CD4-positive, alpha-beta T cell (primary cell): Measurements from ENCODE around the gene SHANK1. TPM values are rescaled to one million over a fixed set of nuclear protein-coding genes. Genes with fewer than 3 reads are reported as not detected.
"Not testable (repeated sequence)": the region's sequence is repeated elsewhere in the genome, so short reads cannot be mapped to it uniquely, and the experiment has no call there.

Experiments used
- ATAC-seq: fragments of 200-7000 bp; cut with Tn5 transposase; one replicate; pipeline ENCODE4 v1.10.0; 2022; ENCODE audit warnings: mild to moderate bottlenecking; ENCODE audit not compliant: poor library complexity
- CTCF ChIA-PET: fragments of 350-600 bp; sonication (Branson Sonifier 250); formaldehyde crosslinking; loops from one replicate; lab custom pipeline; 2021; ENCODE audit warnings: antibody characterized with exemption, inconsistent platforms; lab: Charles Lee
- POLR2A ChIA-PET: fragments of 350-600 bp; sonication (Branson Sonifier 250); formaldehyde crosslinking; loops from one replicate; lab custom pipeline; 2021; ENCODE audit warnings: antibody characterized with exemption, inconsistent platforms; lab: Charles Lee
- DNase-seq, 14 experiments: peaks; one replicate each; pipeline ENCODE4 v3.0.0-alpha.2; 2013 to 2020; ENCODE audit warnings: mixed read lengths in 2 of 14
- H3K27ac ChIP-seq, 2 donors: one replicate each; pipeline versions ENCODE4 v1.5.1 to v1.7.0; 2013; ENCODE audit warnings: low read length in 2 of 2, low read depth in 1 of 2, mild to moderate bottlenecking in 1 of 2
- H3K27me3 ChIP-seq, 2 experiments: 1 replicate in 1 of 2; 2 replicates in 1 of 2; pipeline versions ENCODE4 v1.6.1 to v1.7.0; 2013; ENCODE audit warnings: low read length in 2 of 2, control low read depth in 1 of 2, mild to moderate bottlenecking in 1 of 2, moderate library complexity in 1 of 2; ENCODE audit not compliant: insufficient read depth in 2 of 2, control insufficient read depth in 1 of 2
- H3K36me3 ChIP-seq: one replicate; pipeline ENCODE4 v1.6.1; 2013; ENCODE audit warnings: low read length, control low read depth; ENCODE audit not compliant: insufficient read depth
- H3K4me1 ChIP-seq: one replicate; pipeline ENCODE4 v1.6.1; 2013; ENCODE audit warnings: low read length, control low read depth; ENCODE audit not compliant: insufficient read depth
- H3K4me3 ChIP-seq: one replicate; pipeline ENCODE4 v1.5.1; 2013; ENCODE audit warnings: mild to moderate bottlenecking, low read length, moderate library complexity
- H3K9me3 ChIP-seq, 2 experiments: 1 replicate in 1 of 2; 2 replicates in 1 of 2; pipeline versions ENCODE4 v1.6.1 to v1.7.0; 2013; ENCODE audit warnings: low read length in 2 of 2, mild to moderate bottlenecking in 2 of 2, control low read depth in 1 of 2, moderate library complexity in 1 of 2; ENCODE audit not compliant: control insufficient read depth in 1 of 2, insufficient read depth in 1 of 2
- H3K27ac Mint-ChIP-seq: one replicate; pipeline ENCODE4 v1.8.0; 2020; ENCODE audit warnings: mixed read lengths
- H3K27me3 Mint-ChIP-seq: one replicate; pipeline ENCODE4 v1.8.0; 2021; ENCODE audit warnings: mixed read lengths
- H3K36me3 Mint-ChIP-seq: one replicate; pipeline ENCODE4 v1.8.0; 2021; ENCODE audit warnings: low read depth, mixed read lengths
- H3K4me1 Mint-ChIP-seq: one replicate; pipeline ENCODE4 v1.8.0; 2021; ENCODE audit warnings: low read depth, mixed read lengths
- H3K4me3 Mint-ChIP-seq: one replicate; pipeline ENCODE4 v1.8.0; 2020; ENCODE audit warnings: mild to moderate bottlenecking, mixed read lengths
- H3K9me3 Mint-ChIP-seq: one replicate; pipeline ENCODE4 v1.8.0; 2020; ENCODE audit warnings: mixed read lengths
- intact Hi-C, 2 experiments: fragments of 100-400 bp; cut with DNase I in 1 of 2; cut with micrococcal nuclease in 1 of 2; formaldehyde crosslinking; loops; one replicate each; pipeline versions ENCODE4 v1.15.1 to v1.9.0; 2023 to 2025; cut with DNase I, micrococcal nuclease
- total RNA-seq, 174 experiments: library from RNA in 2 of 174; stranded (reverse) in 2 of 174; gene quantifications; one replicate each; pipeline ENCODE4 v1.2.3 and lab custom pipeline; 2021 to 2026
- TF ChIP-seq, protein P1 (sequence below): fragments of 200-600 bp; IDR thresholded peaks from one replicate; pipeline ENCODE4 v1.8.0; 2022; ENCODE audit warnings: antibody characterized with exemption, mild to moderate bottlenecking

The SHANK1 gene
- total RNA-seq, 2 experiments from 2014 or later, result not detected

- H3K4me3 ChIP-seq, H3K4me1 ChIP-seq, DNase-seq, ATAC-seq, H3K27ac Mint-ChIP-seq, intact Hi-C loops, H3K27ac ChIP-seq, H3K4me3 Mint-ChIP-seq, H3K36me3 Mint-ChIP-seq, H3K9me3 Mint-ChIP-seq, H3K27me3 ChIP-seq, H3K36me3 ChIP-seq, H3K4me1 Mint-ChIP-seq, H3K9me3 ChIP-seq, POLR2A ChIA-PET, CTCF ChIA-PET: not testable (repeated sequence)
- peaks cover 24% of the 10 kb centered on the region for H3K27me3 Mint-ChIP-seq
Measured at GRCh38 chr19:50756244-50756643, 36.6 kb upstream of the SHANK1 start.

DNA sequence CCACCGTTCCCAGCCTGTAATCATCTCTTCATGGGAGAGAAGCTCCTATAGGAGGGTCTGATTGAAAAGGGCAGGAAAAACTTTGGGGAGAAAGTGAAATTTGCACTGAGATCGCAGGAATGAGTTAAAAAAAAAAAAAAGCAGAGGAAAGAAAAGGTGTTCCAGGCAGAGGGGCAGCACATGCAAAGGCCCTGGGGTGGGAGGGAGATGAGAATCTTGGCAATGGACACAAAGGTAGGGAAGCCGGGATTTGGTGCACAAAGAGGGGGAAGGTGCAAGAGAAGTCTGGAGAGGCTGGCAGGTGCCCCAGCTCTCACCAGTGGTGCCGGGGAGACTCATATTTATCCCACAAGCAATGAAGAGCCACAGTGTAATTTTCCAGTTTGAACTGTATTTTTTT lies 34.3 kb upstream of the SHANK1 start:
- Mint-ChIP-seq H3K4me3 (no peak overlapping the region), H3K4me1 (no peaks in the 10 kb centered on the region), H3K27ac (no peak overlapping the region), H3K36me3 (no peaks in the 10 kb centered on the region), H3K27me3 (peaks cover 28% of the 10 kb centered on the region), H3K9me3 (no peaks in the 10 kb centered on the region)
- H3K27me3 ChIP-seq, result peaks cover 0 to 3% of the 10 kb centered on the region in 2 experiments
- TF ChIP-seq, protein P1, sequence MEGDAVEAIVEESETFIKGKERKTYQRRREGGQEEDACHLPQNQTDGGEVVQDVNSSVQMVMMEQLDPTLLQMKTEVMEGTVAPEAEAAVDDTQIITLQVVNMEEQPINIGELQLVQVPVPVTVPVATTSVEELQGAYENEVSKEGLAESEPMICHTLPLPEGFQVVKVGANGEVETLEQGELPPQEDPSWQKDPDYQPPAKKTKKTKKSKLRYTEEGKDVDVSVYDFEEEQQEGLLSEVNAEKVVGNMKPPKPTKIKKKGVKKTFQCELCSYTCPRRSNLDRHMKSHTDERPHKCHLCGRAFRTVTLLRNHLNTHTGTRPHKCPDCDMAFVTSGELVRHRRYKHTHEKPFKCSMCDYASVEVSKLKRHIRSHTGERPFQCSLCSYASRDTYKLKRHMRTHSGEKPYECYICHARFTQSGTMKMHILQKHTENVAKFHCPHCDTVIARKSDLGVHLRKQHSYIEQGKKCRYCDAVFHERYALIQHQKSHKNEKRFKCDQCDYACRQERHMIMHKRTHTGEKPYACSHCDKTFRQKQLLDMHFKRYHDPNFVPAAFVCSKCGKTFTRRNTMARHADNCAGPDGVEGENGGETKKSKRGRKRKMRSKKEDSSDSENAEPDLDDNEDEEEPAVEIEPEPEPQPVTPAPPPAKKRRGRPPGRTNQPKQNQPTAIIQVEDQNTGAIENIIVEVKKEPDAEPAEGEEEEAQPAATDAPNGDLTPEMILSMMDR, result no peak
- no peaks in the 10 kb centered on the region for H3K9me3 ChIP-seq
- DNase-seq (no peak), ATAC-seq (no peak)
- no peak overlapping the region for H3K27ac ChIP-seq
- ChIA-PET CTCF (no interaction called here), POLR2A (no interaction called here)
- no peak overlapping the region for H3K4me3 ChIP-seq
- intact Hi-C loops, result no loop called here
- no peaks in the 10 kb centered on the region for H3K4me1 ChIP-seq
- no peaks in the 10 kb centered on the region for H3K36me3 ChIP-seq

GRCh38 chr19:50750010-50750409 lies 30.4 kb upstream of the SHANK1 start:
- no peaks in the 10 kb centered on the region for H3K36me3 Mint-ChIP-seq
- H3K27ac ChIP-seq, result no peak overlapping the region
- intact Hi-C loops, result no loop called here
- no peaks in the 10 kb centered on the region for H3K4me1 ChIP-seq
- ChIA-PET CTCF (no interaction called here), POLR2A (no interaction called here)
- no peak overlapping the region for H3K27ac Mint-ChIP-seq
- ATAC-seq (no peak), DNase-seq (no peak)
- no peak overlapping the region for H3K4me3 Mint-ChIP-seq
- no peaks in the 10 kb centered on the region for H3K4me1 Mint-ChIP-seq
- H3K27me3 ChIP-seq, result peaks cover 0 to 3% of the 10 kb centered on the region in 2 experiments
- H3K9me3 Mint-ChIP-seq, result no peaks in the 10 kb centered on the region
- no peaks in the 10 kb centered on the region for H3K36me3 ChIP-seq
- no peak overlapping the region for H3K4me3 ChIP-seq
- peaks cover 0 to 4% of the 10 kb centered on the region in 2 experiments for H3K9me3 ChIP-seq
- TF ChIP-seq, protein P1, result no peak
- peaks cover 38% of the 10 kb centered on the region for H3K27me3 Mint-ChIP-seq

DNA sequence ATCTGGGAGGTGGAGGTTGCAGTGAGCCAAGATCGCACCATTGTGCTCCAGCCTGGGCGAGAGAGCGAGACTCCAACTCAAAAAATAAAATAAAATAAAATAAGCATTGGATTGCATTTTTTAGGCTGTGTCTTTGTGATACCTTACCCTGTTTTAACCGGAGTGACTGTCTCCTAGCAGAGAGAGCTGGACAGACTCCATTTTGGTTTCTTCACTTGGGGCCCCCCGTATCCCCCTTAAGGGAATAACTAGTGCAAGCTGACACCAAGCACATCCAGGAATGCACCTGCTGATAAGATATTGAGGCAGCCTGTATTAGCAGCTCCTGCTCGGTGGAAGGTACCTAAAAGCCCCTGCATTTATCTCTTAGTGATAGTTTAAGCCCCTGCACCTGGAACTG lies 29.9 kb upstream of the SHANK1 start:
- H3K36me3 Mint-ChIP-seq, result no peaks in the 10 kb centered on the region
- TF ChIP-seq, protein P1, result no peak
- H3K4me3 ChIP-seq, result no peak overlapping the region
- H3K27ac Mint-ChIP-seq, result no peak overlapping the region
- peaks cover 0 to 4% of the 10 kb centered on the region in 2 experiments for H3K9me3 ChIP-seq
- H3K27me3 Mint-ChIP-seq, result peaks cover 34% of the 10 kb centered on the region
- H3K36me3 ChIP-seq, result no peaks in the 10 kb centered on the region
- H3K4me3 Mint-ChIP-seq, result no peak overlapping the region
- POLR2A ChIA-PET, result no interaction called here
- H3K4me1 Mint-ChIP-seq, result no peaks in the 10 kb centered on the region
- H3K27me3 ChIP-seq, result peaks cover 0 to 3% of the 10 kb centered on the region in 2 experiments
- H3K4me1 ChIP-seq, result no peaks in the 10 kb centered on the region
- CTCF ChIA-PET, result no interaction called here
- H3K9me3 Mint-ChIP-seq, result no peaks in the 10 kb centered on the region
- intact Hi-C loops, result no loop called here
- no peak overlapping the region for H3K27ac ChIP-seq
- DNase-seq, result no peak
- ATAC-seq, result no peak

GRCh38 chr19:50747141-50747540 lies 27.5 kb upstream of the SHANK1 start:
- H3K27me3 Mint-ChIP-seq, result peaks cover 34% of the 10 kb centered on the region
- ATAC-seq, CTCF ChIA-PET, H3K27ac ChIP-seq, H3K27me3 ChIP-seq, H3K36me3 ChIP-seq, H3K36me3 Mint-ChIP-seq, H3K4me1 Mint-ChIP-seq, H3K4me3 ChIP-seq, H3K4me3 Mint-ChIP-seq, DNase-seq, H3K9me3 Mint-ChIP-seq, H3K4me1 ChIP-seq, intact Hi-C loops, H3K27ac Mint-ChIP-seq, H3K9me3 ChIP-seq: not testable (repeated sequence)
- POLR2A ChIA-PET, result interaction anchor here (0.7 kb wide), 1 partner anchor 600 kb away, joined by 3 read pairs; no protein-coding TSS in a partner anchor
